ENCODE measurements around the gene FHIT. TPM values are rescaled to one million over a fixed set of nuclear protein-coding genes. Genes with fewer than 3 reads are reported as not detected.
A peak's percentile ranks its signal among the peaks of the same experiment; 100 is the strongest.
"Not testable (repeated sequence)": the region's sequence is repeated elsewhere in the genome, so short reads cannot be mapped to it uniquely, and the experiment has no call there.

The FHIT gene
- total and polyA plus RNA-seq, 4 donors = 2.6 to 21.3 (median 8.7) TPM

DNA sequence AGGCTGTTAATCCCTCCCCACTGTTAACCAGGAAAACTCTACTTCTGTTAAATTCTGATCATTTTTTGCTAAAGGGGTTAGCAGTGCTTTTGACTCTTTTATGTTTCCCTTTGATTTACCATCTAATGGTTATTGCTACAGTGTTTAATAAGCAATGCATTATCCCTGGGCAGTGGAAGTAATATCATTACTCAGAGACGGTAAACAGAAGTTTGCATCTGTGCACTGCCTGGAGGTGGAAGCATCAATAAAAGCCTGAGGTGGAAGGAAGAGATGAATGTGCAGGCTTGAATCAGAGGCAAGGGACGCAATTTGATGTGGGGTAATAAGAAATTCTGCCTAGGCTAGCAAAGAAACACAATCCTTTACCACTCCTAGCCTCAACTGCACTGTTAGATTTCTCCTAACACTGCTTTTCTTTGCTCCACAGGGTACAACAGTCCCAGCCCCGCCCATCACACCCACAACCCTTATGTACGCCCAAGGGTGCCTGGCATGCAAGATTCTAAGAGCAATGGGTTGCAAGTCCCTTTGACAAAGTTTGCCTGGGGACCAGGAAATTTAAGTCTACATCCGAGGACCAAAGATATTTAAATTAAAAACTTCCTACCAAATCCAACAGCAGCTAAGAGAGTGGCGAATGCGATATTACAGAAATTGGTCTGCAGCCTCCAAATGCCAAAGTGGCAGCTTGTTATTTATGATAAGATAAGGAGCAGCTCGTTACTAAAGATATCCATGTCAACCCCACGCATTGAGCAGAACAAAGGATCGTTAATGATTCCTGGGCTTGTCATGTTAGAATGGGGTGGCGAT lies 261.4 kb downstream of the FHIT start:
- DNase-seq (peak in 2 of 3 donors; percentile 23 to 65), ATAC-seq (ENCODE audit: insufficient read depth, low FRiP score) (no peak)
- Histone ChIP-seq H3K4me3 (no peak overlapping the region), H3K36me3 (ENCODE audit: control insufficient read depth in 4 of 4, insufficient read depth in 4 of 4, low read length in 4 of 4) (no peaks in the 10 kb centered on the region), H3K9ac (ENCODE audit: insufficient read depth in 1 of 2, low read length in 2 of 2) (no peak overlapping the region), H3K27me3 (ENCODE audit: control insufficient read depth in 3 of 3, insufficient read depth in 3 of 3, low read length in 2 of 3) (no peaks in the 10 kb centered on the region), H3K9me3 (ENCODE audit: control insufficient read depth in 4 of 4, insufficient read depth in 3 of 4, low read length in 3 of 4) (peaks cover 0 to 2% (median 0%) of the 10 kb centered on the region in 4 donors), H3K4me1 (ENCODE audit: control insufficient read depth in 5 of 5, insufficient read depth in 5 of 5, low read length in 5 of 5) (peaks cover 0 to 5% (median 3%) of the 10 kb centered on the region in 5 donors), H3K27ac (ENCODE audit: low read depth in 1 of 2, low read length in 1 of 2) (no peak overlapping the region)
- WGBS, 2 donors = 72 to 79% methylated on average over 11 of the region's 11 CpGs
- no peak for TF ChIP-seq CTCF (IDR thresholded peaks at IDR 0.05; ENCODE audit: control extremely low read depth, extremely low read depth)

DNA sequence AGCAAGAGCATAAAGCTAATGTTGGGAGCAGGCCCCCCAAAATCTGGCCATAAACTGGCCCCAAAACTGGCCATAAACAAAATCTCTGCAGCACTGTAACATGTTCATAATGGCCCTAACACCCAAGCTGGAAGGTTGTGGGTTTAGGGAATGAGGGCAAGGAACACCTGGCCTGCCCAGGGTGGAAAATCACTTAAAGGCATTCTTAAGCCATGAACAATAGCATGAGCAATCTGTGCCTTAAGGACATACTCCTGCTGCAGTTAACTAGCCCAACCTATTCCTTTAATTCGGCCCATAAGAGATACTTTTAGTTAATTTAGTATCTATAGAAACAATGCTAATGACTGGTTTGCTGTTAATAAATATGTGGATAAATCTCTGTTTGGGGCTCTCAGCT lies 264.1 kb downstream of the FHIT start:
- not testable (repeated sequence) for H3K27ac ChIP-seq (ENCODE audit: low read depth in 1 of 2, low read length in 1 of 2)
- 94 to 100% methylated on average over 1 of the region's 1 CpG for WGBS, 2 donors

DNA sequence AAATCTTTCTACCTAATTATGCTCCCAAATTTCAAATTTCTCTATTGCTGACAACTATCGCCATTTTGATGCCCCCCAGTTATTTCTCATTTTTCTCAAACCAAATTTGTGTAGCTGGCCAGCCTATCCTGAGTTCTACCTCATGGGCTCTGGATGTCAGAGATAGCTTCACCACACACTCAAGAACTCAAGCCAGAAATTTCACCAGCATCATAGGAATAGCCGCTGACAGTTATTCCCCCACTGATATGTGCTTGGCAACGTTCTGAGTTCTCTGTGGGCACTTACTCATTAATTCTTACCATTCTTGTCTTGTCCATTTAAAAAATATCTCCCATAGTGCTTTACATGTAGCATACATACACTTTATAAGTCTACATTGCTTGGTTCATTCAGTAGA lies 264.7 kb downstream of the FHIT start:
- WGBS, 2 donors = 91 to 94% methylated on average over 3 of the region's 3 CpGs

More for the DNA sequence above, 264.1 kb downstream of the FHIT start:
- not testable (repeated sequence) for H3K9ac ChIP-seq (ENCODE audit: insufficient read depth in 1 of 2, low read length in 2 of 2); H3K9me3 ChIP-seq (ENCODE audit: control insufficient read depth in 4 of 4, insufficient read depth in 3 of 4, low read length in 3 of 4); DNase-seq; H3K4me1 ChIP-seq (ENCODE audit: control insufficient read depth in 5 of 5, insufficient read depth in 5 of 5, low read length in 5 of 5); H3K27me3 ChIP-seq (ENCODE audit: control insufficient read depth in 3 of 3, insufficient read depth in 3 of 3, low read length in 2 of 3); H3K36me3 ChIP-seq (ENCODE audit: control insufficient read depth in 4 of 4, insufficient read depth in 4 of 4, low read length in 4 of 4); H3K4me3 ChIP-seq; ATAC-seq (ENCODE audit: insufficient read depth, low FRiP score)

More for the DNA sequence above, 264.7 kb downstream of the FHIT start:
- peaks cover 0 to 5% (median 0%) of the 10 kb centered on the region in 5 donors for H3K4me1 ChIP-seq (ENCODE audit: control insufficient read depth in 5 of 5, insufficient read depth in 5 of 5, low read length in 5 of 5)
- no peak overlapping the region for H3K4me3 ChIP-seq
- no peak overlapping the region for H3K27ac ChIP-seq (ENCODE audit: low read depth in 1 of 2, low read length in 1 of 2)
- peaks cover 0 to 6% (median 0%) of the 10 kb centered on the region in 4 donors for H3K9me3 ChIP-seq (ENCODE audit: control insufficient read depth in 4 of 4, insufficient read depth in 3 of 4, low read length in 3 of 4)
- no peak for ATAC-seq (ENCODE audit: insufficient read depth, low FRiP score)
- H3K9ac ChIP-seq (ENCODE audit: insufficient read depth in 1 of 2, low read length in 2 of 2) = no peak overlapping the region
- no peak for DNase-seq
- no peaks in the 10 kb centered on the region for H3K27me3 ChIP-seq (ENCODE audit: control insufficient read depth in 3 of 3, insufficient read depth in 3 of 3, low read length in 2 of 3)
- H3K36me3 ChIP-seq (ENCODE audit: control insufficient read depth in 4 of 4, insufficient read depth in 4 of 4, low read length in 4 of 4) = no peaks in the 10 kb centered on the region
- TF ChIP-seq CTCF (IDR thresholded peaks at IDR 0.05; ENCODE audit: control extremely low read depth, extremely low read depth) = no peak

Data from lung (tissue), 12 donors.